ENCODE measurements around the gene TNFRSF18.
"Not testable (repeated sequence)": the region's sequence is repeated elsewhere in the genome, so short reads cannot be mapped to it uniquely, and the experiment has no call there.

TNFRSF18 gene

GRCh38 chr1:1197551-1198422 is 8.6 kb downstream of the TNFRSF18 start:
- DNase-seq (ENCODE audit: low read depth), result no peak

- no peak for DNase-seq (ENCODE audit: low read depth)
Measured at GRCh38 chr1:1197188-1197500, 9.2 kb downstream of the TNFRSF18 start.

- no peak for DNase-seq (ENCODE audit: low read depth)
Measured at GRCh38 chr1:1196431-1197187, 9.8 kb downstream of the TNFRSF18 start.

- not testable (repeated sequence) for DNase-seq (ENCODE audit: low read depth)
Measured at GRCh38 chr1:1195726-1196125, 10.7 kb downstream of the TNFRSF18 start.

GRCh38 chr1:1194723-1195122 is 11.7 kb downstream of the TNFRSF18 start:
- DNase-seq (ENCODE audit: low read depth), result no peak

- no peak for DNase-seq (ENCODE audit: low read depth)
Measured at GRCh38 chr1:1191734-1192133, 14.7 kb downstream of the TNFRSF18 start.

- DNase-seq (ENCODE audit: low read depth), result no peak
Measured at GRCh38 chr1:1189111-1189510, 17.3 kb downstream of the TNFRSF18 start.

GRCh38 chr1:1187938-1188337 is 18.5 kb downstream of the TNFRSF18 start:
- no peak for DNase-seq (ENCODE audit: low read depth)

- no peak for DNase-seq (ENCODE audit: low read depth)
Measured at GRCh38 chr1:1185101-1185765, 21.2 kb downstream of the TNFRSF18 start.

GRCh38 chr1:1183833-1184775 is 22.3 kb downstream of the TNFRSF18 start:
- no peak for DNase-seq (ENCODE audit: low read depth)

- no peak for DNase-seq (ENCODE audit: low read depth)
Measured at GRCh38 chr1:1183221-1183747, 23.1 kb downstream of the TNFRSF18 start.

GRCh38 chr1:1182491-1183220 is 23.7 kb downstream of the TNFRSF18 start:
- no peak for DNase-seq (ENCODE audit: low read depth)

- no peak for DNase-seq (ENCODE audit: low read depth)
Measured at GRCh38 chr1:1181938-1182410, 24.4 kb downstream of the TNFRSF18 start.

- DNase-seq (ENCODE audit: low read depth), result no peak
Measured at GRCh38 chr1:1181129-1181937, 25.1 kb downstream of the TNFRSF18 start.

GRCh38 chr1:1179983-1180861 is 26.2 kb downstream of the TNFRSF18 start:
- no peak for DNase-seq (ENCODE audit: low read depth)

- no peak for DNase-seq (ENCODE audit: low read depth)
Measured at GRCh38 chr1:1179346-1179982, 26.9 kb downstream of the TNFRSF18 start.

GRCh38 chr1:1178794-1179331 is 27.5 kb downstream of the TNFRSF18 start:
- DNase-seq (ENCODE audit: low read depth), result no peak
